Measurements from ENCODE around the gene CCT5. TPM values are rescaled to one million over a fixed set of nuclear protein-coding genes. Genes with fewer than 3 reads are reported as not detected.
"Not testable (repeated sequence)": the region's sequence is repeated elsewhere in the genome, so short reads cannot be mapped to it uniquely, and the experiment has no call there.

Gene CCT5
- total and polyA plus RNA-seq, 5 experiments from 2014 or later: 103 to 216 (median 195) TPM

DNA sequence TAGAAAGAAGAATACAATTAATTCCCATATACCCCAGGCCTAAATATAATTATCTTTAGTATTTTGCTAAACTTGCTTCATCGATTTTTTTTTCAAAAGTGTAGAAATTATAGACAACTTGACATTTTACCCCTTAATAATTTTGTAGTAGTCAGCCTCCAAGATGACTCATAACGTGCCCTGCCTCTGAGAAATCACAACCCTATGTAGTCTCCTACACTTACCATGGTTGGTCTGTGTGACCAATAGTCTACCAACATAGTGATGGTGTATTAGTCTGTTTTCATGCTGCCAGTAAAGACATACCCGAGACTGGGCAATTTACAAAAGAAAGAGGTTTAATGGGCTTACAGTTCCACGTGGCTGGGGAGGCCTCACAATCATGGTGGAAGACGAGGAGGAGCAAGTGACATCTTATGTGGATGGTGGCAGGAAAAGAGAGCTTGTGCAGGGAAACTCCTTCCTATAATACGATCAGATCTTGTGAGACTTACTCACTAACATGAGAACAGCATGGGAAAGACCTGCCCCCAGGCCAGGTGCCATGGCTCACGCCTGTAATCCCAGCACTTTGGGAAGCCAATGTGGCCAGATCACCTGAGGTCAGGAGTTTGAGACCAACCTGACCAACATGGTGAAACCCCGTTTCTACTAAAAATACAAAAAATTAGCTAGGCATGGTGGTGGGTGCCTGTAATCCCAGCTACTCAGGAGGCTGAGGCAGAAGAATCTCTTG is 60.9 kb downstream of the CCT5 start:
- DNase-seq, H3K4me1 Mint-ChIP-seq, H3K4me3 Mint-ChIP-seq, ATAC-seq, POLR2A ChIA-PET, H3K36me3 Mint-ChIP-seq, H3K27ac Mint-ChIP-seq, H3K9me3 Mint-ChIP-seq: not testable (repeated sequence)
- peaks cover 5 to 28% (median 21%) of the 10 kb centered on the region in 5 donors for H3K27me3 Mint-ChIP-seq

DNA sequence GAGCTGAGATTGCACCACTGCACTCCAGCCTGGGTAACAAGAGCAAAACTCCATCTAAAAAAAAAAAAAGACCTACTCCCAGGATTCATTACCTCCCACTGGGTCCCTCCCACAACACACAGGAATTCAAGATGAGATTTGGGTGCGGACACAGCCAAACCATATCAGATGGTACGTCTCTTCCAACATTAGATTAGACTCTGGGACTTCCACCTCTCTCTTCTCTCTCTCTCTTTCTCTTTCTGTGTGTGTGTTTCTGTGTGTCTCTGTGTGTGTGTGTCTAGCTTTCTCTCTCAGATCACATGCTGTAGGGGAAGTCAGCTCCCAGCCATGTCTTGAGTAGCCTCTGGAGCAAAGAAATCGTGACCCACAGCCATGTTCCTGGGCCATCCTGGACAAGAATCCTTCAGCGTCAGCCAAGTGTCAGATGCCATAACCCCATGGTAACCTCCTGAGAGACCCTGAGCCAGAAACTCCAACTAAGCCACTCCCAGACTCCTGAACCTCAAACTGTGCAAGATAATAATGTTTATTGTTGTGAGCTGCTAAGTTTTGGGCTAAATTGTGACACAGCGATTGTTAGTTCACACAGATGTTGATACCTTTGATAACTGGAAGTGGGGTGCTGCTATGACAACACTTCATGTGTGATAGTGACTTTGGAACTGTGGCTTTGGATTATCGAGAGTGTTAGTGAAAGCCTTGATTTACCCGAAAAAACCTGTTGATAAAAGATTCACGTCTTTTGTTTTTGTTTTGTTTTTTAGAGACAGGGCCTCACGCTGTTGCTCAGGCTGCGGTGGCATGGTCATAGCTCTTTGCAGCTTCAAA is 61.7 kb downstream of the CCT5 start:
- DNase-seq (no peak), ATAC-seq (no peak)
- H3K27me3 Mint-ChIP-seq: peaks cover 5 to 21% (median 16%) of the 10 kb centered on the region in 5 donors
- peaks cover 5 to 9% (median 6%) of the 10 kb centered on the region in 4 donors for H3K4me1 Mint-ChIP-seq
- no peak overlapping the region for H3K27ac Mint-ChIP-seq
- POLR2A ChIA-PET: no interaction called here
- H3K9me3 Mint-ChIP-seq: no peaks in the 10 kb centered on the region
- H3K4me3 Mint-ChIP-seq: no peak overlapping the region
- H3K36me3 Mint-ChIP-seq: no peaks in the 10 kb centered on the region

DNA sequence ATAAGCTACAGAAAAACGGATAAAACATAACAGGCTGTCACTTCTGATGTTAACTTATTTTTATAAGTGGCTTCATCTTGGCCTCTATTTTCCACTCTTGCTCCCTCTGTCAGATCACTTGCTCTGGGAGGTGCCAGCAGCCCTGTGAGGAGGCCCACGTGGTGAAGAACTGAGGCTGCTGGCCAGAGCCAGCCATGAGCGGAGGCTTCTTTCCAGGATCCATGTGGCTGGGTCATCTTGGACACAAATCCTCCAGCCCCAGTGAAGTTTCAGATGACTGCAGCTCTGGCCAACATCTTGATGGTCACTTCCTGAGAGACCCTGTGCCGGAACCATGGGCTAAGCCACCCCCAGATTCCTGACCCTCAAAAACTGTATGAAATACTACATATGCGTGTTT is 65.1 kb downstream of the CCT5 start:
- H3K4me3 Mint-ChIP-seq: no peak overlapping the region
- no peaks in the 10 kb centered on the region for H3K4me1 Mint-ChIP-seq
- peaks cover 0 to 7% (median 4%) of the 10 kb centered on the region in 5 donors for H3K27me3 Mint-ChIP-seq
- H3K36me3 Mint-ChIP-seq: no peaks in the 10 kb centered on the region
- POLR2A ChIA-PET: no interaction called here
- DNase-seq (no peak), ATAC-seq (no peak)
- H3K9me3 Mint-ChIP-seq: no peaks in the 10 kb centered on the region
- H3K27ac Mint-ChIP-seq: no peak overlapping the region

Other genes with a start within 250 kb of the CCT5 start
- gene ATPSCKMT, start 392 bp upstream of the CCT5 start, total RNA-seq: 10 to 100 TPM; 16.8 to 20.7 TPM
- 10 to 100 TPM; 10.1 to 18.3 (median 14.3) TPM for gene ATPSCKMT, start 392 bp upstream of the CCT5 start, polyA plus RNA-seq
- under 1 TPM; 0.36 to 0.69 TPM for gene CMBL, start 57.6 kb downstream of the CCT5 start, total RNA-seq
- under 1 TPM; 0.35 to 0.65 (median 0.51) TPM for gene CMBL, start 57.6 kb downstream of the CCT5 start, polyA plus RNA-seq
- gene MARCHF6, start 103.4 kb downstream of the CCT5 start, total RNA-seq: 100 to 1,000 TPM; 197 to 198 TPM
- gene MARCHF6, start 103.4 kb downstream of the CCT5 start, polyA plus RNA-seq: 10 to 100 TPM; 31.5 to 44.0 (median 38.0) TPM
- gene ROPN1L, start 191.6 kb downstream of the CCT5 start, total RNA-seq: under 1 TPM in 1 of 2 experiments, not detected in 1; 0.57 TPM
- gene ROPN1L, start 191.6 kb downstream of the CCT5 start, polyA plus RNA-seq: 1 to 10 TPM; 1.0 to 1.7 (median 1.6) TPM

Measured in naive thymus-derived CD8-positive, alpha-beta T cell (primary cell).